ENCODE measurements around the gene DAPK2.

Gene DAPK2

DNA sequence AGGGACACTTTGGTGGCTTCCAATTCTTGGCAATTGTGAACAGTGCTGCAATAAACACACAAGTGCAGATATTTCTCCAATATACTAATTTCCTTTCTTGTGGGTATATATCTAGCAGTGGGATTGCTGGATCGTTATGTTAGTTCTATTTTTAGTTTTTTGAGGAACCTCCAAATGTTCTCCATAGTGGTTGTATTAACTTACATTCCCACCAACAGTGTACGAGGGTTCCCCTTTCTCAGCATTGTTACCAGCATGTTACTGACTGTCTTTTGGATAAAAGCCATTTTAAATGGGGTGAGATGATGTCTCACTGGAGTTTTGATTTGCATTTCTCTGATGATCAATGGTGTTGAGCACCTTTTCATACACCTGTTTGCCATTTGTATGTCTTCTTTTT is 92.8 kb downstream of the DAPK2 start:
- POLR2A ChIA-PET, result no interaction called here
- CTCF ChIA-PET, result interaction anchor here (1.4 kb wide), 1 partner anchor 8 kb away, joined by 5 read pairs; no protein-coding TSS in a partner anchor
- TF ChIP-seq HDGF (IDR thresholded peaks at IDR 0.05; ENCODE audit: borderline replicate concordance) (no peak), TARDBP (IDR thresholded peaks at IDR 0.05) (no peak), FOXA1 (IDR thresholded peaks at IDR 0.05) (no peak), BHLHE40 (IDR thresholded peaks at IDR 0.05; ENCODE audit: borderline replicate concordance) (no peak)
- TF ChIP-seq, protein P1, sequence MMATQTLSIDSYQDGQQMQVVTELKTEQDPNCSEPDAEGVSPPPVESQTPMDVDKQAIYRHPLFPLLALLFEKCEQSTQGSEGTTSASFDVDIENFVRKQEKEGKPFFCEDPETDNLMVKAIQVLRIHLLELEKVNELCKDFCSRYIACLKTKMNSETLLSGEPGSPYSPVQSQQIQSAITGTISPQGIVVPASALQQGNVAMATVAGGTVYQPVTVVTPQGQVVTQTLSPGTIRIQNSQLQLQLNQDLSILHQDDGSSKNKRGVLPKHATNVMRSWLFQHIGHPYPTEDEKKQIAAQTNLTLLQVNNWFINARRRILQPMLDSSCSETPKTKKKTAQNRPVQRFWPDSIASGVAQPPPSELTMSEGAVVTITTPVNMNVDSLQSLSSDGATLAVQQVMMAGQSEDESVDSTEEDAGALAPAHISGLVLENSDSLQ (IDR thresholded peaks at IDR 0.05), result no peak
- no peak for DNase-seq (ENCODE audit: extremely low spot score)

DNA sequence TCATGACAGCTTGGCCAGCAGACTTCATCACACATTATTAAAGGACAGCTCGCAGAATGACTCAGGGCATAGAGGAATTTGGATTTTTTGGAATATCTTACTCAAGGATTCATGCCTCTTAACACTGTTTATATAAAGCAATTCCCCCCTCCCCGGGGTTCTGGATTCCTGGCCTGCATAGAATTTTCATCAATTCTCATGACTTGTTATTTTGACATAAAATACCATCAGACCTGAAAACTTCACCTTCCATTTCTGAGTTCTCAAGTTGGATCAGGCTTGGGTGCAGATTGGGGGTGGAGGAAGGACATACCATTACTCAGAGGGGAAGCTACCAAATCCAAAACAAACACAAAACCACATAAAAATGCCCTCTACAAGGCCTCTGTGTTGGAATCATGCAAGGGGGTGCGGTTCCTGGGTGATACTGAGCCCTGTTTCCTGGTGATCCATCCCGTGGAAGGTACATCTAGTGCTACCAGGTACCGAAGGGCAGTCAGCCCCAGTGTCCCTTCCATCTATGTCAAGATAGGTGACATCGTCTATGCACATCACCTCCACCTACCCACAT is 95.3 kb downstream of the DAPK2 start:
- CTCF ChIA-PET, result no interaction called here
- POLR2A ChIA-PET, result no interaction called here
- TF ChIP-seq SP1 (IDR thresholded peaks at IDR 0.05) (no peak), NFRKB (IDR thresholded peaks at IDR 0.05) (no peak), FOXK2 (IDR thresholded peaks at IDR 0.05) (no peak), L3MBTL2 (conservative IDR thresholded peaks at IDR 0.05) (no peak), FOXM1 (IDR thresholded peaks at IDR 0.05; ENCODE audit: borderline replicate concordance) (no peak), HDGF (IDR thresholded peaks at IDR 0.05; ENCODE audit: borderline replicate concordance) (no peak), ZNF384 (IDR thresholded peaks at IDR 0.05) (no peak), ARNT (IDR thresholded peaks at IDR 0.05) (no peak), ELF4 (IDR thresholded peaks at IDR 0.05) (no peak), CTBP1 (IDR thresholded peaks at IDR 0.05; ENCODE audit: borderline replicate concordance) (no peak), LEF1 (IDR thresholded peaks at IDR 0.05; ENCODE audit: borderline replicate concordance) (no peak), SUZ12 (IDR thresholded peaks at IDR 0.05) (no peak), TARDBP (IDR thresholded peaks at IDR 0.05) (no peak), FOXA1 (IDR thresholded peaks at IDR 0.05) (no peak), BHLHE40 (IDR thresholded peaks at IDR 0.05; ENCODE audit: borderline replicate concordance) (no peak)
- TF ChIP-seq, protein P1 (IDR thresholded peaks at IDR 0.05), result no peak
- no peak for DNase-seq (ENCODE audit: extremely low spot score)

DNA sequence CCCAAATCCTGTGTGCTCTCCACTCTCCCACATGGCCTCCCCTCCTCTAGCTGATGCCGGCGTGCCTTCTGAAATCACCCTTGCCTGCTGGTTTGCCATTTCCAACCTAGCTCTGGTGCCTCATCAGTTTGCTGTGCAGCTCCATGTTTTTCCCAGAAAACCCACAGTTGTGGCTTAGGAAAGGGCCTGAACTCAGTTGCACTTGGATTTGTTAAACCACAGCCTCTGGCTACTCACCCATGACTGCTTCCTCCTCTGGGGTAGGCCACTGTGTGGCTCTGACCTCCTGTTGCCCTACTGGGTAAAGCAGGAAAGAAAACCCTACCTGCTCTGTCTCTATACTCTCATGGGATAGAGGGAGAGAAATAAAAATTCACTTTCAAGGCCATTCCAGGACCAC is 97.3 kb downstream of the DAPK2 start:
- DNase-seq (ENCODE audit: extremely low spot score), result no peak
- TF ChIP-seq TARDBP (IDR thresholded peaks at IDR 0.05) (no peak), NFRKB (IDR thresholded peaks at IDR 0.05) (no peak), HDGF (IDR thresholded peaks at IDR 0.05; ENCODE audit: borderline replicate concordance) (no peak), FOXM1 (IDR thresholded peaks at IDR 0.05; ENCODE audit: borderline replicate concordance) (no peak), LEF1 (IDR thresholded peaks at IDR 0.05; ENCODE audit: borderline replicate concordance) (no peak), CTBP1 (IDR thresholded peaks at IDR 0.05; ENCODE audit: borderline replicate concordance) (no peak), BHLHE40 (IDR thresholded peaks at IDR 0.05; ENCODE audit: borderline replicate concordance) (no peak), ELF4 (IDR thresholded peaks at IDR 0.05) (no peak)
- TF ChIP-seq, protein P1 (IDR thresholded peaks at IDR 0.05), result no peak
- CTCF ChIA-PET, result no interaction called here
- POLR2A ChIA-PET, result no interaction called here

DNA sequence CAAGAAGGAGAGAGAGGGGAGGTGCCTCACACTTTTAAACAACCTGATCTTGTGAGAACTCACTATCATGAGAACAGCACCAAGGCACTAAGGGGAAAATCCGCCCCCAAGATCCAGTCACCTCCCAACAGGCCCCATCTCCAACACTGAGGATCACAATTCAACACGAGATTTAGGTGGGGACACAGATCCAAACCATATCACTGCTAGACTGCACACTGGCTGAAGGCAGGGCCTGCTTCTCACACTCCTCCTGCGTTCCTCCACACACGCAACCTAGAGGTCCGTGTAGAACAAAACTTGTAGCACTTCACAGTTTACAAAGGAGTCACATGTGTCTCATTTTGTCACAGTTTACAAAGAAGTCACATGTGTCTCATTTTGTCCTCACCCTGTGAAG is 97.8 kb downstream of the DAPK2 start:
- ChIA-PET POLR2A (no interaction called here), CTCF (no interaction called here)
- no peak for DNase-seq (ENCODE audit: extremely low spot score)
- TF ChIP-seq CTBP1 (IDR thresholded peaks at IDR 0.05; ENCODE audit: borderline replicate concordance) (no peak), ZNF384 (IDR thresholded peaks at IDR 0.05) (no peak), NFRKB (IDR thresholded peaks at IDR 0.05) (no peak), FOXM1 (IDR thresholded peaks at IDR 0.05; ENCODE audit: borderline replicate concordance) (no peak), SP1 (IDR thresholded peaks at IDR 0.05) (no peak), BHLHE40 (IDR thresholded peaks at IDR 0.05; ENCODE audit: borderline replicate concordance) (no peak), SUZ12 (IDR thresholded peaks at IDR 0.05) (no peak), LEF1 (IDR thresholded peaks at IDR 0.05; ENCODE audit: borderline replicate concordance) (no peak), TARDBP (IDR thresholded peaks at IDR 0.05) (no peak)

GRCh38 chr15:63947228-63947627 is 99.1 kb downstream of the DAPK2 start:
- TF ChIP-seq BHLHE40 (IDR thresholded peaks at IDR 0.05; ENCODE audit: borderline replicate concordance), result no peak
- TF ChIP-seq ZNF384 (IDR thresholded peaks at IDR 0.05), result no peak
- no peak for TF ChIP-seq SP1 (IDR thresholded peaks at IDR 0.05)
- TF ChIP-seq FOXK2 (IDR thresholded peaks at IDR 0.05), result no peak
- TF ChIP-seq SUZ12 (IDR thresholded peaks at IDR 0.05), result no peak
- no peak for TF ChIP-seq FOXM1 (IDR thresholded peaks at IDR 0.05; ENCODE audit: borderline replicate concordance)
- no peak for TF ChIP-seq NFRKB (IDR thresholded peaks at IDR 0.05)
- TF ChIP-seq, protein P1 (IDR thresholded peaks at IDR 0.05), result no peak
- TF ChIP-seq ELF4 (IDR thresholded peaks at IDR 0.05), result no peak
- TF ChIP-seq TARDBP (IDR thresholded peaks at IDR 0.05), result no peak
- no peak for TF ChIP-seq ARNT (IDR thresholded peaks at IDR 0.05)
- no peak for TF ChIP-seq LEF1 (IDR thresholded peaks at IDR 0.05; ENCODE audit: borderline replicate concordance)
- ChIA-PET POLR2A (no interaction called here), CTCF (no interaction called here)
- no peak for DNase-seq (ENCODE audit: extremely low spot score)

- no peak for DNase-seq (ENCODE audit: extremely low spot score)
- TF ChIP-seq TARDBP (IDR thresholded peaks at IDR 0.05), result no peak
- TF ChIP-seq FOXA1 (IDR thresholded peaks at IDR 0.05), result no peak
- no peak for TF ChIP-seq ELF4 (IDR thresholded peaks at IDR 0.05)
- TF ChIP-seq SUZ12 (IDR thresholded peaks at IDR 0.05), result no peak
- TF ChIP-seq, protein P1 (IDR thresholded peaks at IDR 0.05), result no peak
- CTCF ChIA-PET, result interaction anchor here (1.6 kb wide), 1 partner anchor 100 kb away, joined by 5 read pairs; the partner anchor contains the start of gene DAPK2
- POLR2A ChIA-PET, result no interaction called here
Measured at GRCh38 chr15:63946524-63947065, 99.7 kb downstream of the DAPK2 start.

Measured in HEK293T (cell line).